ENCODE results near the gene TOMT.

GRCh38 chr11:72139500-72139899 is 33.8 kb downstream of the TOMT start:
- TF ChIP-seq CTCF (IDR thresholded peaks at IDR 0.05), result no peak
- no peak for TF ChIP-seq EZH2 (IDR thresholded peaks at IDR 0.05; ENCODE audit: borderline replicate concordance, insufficient read depth, low read depth, low read length, poor library complexity, severe bottlenecking)
